Neural progenitor cell (in vitro differentiated cells): Measurements from ENCODE around the gene ARHGAP26. TPM values are rescaled to one million over a fixed set of nuclear protein-coding genes. Genes with fewer than 3 reads are reported as not detected.

Source experiments
- DNase-seq: peaks from one replicate; pipeline ENCODE4 v3.0.0-alpha.2; 2016; ENCODE audit warnings: low spot score
- H2AFZ ChIP-seq: fragments of 200-600 bp; sonication (generic); replicated peaks from 2 replicates; pipeline ENCODE4 v1.6.1; 2016; ENCODE audit warnings: antibody characterized with exemption
- H3F3A ChIP-seq: fragments of 200-600 bp; sonication (generic); 2 replicates; pipeline ENCODE4 v1.6.1; 2016; ENCODE audit warnings: antibody characterized with exemption, low read depth
- H3K27ac ChIP-seq: fragments of 200-600 bp; sonication (generic); 2 replicates; pipeline ENCODE4 v1.5.1; 2016; ENCODE audit warnings: mild to moderate bottlenecking
- H3K27me3 ChIP-seq: fragments of 200-600 bp; sonication (generic); 2 replicates; pipeline ENCODE4 v1.6.1; 2016; ENCODE audit warnings: mild to moderate bottlenecking, moderate library complexity
- H3K36me3 ChIP-seq: fragments of 200-600 bp; sonication (generic); 2 replicates; pipeline ENCODE4 v1.5.1; 2016
- H3K4me1 ChIP-seq: fragments of 200-600 bp; sonication (generic); 2 replicates; pipeline ENCODE4 v1.6.1; 2016; ENCODE audit warnings: mixed run types
- H3K4me2 ChIP-seq: fragments of 200-600 bp; sonication (generic); 2 replicates; pipeline ENCODE4 v1.6.1; 2016
- H3K4me3 ChIP-seq: fragments of 200-600 bp; sonication (generic); 2 replicates; pipeline ENCODE4 v1.5.1; 2016
- H3K79me2 ChIP-seq: fragments of 200-600 bp; sonication (generic); 2 replicates; pipeline ENCODE4 v1.6.1; 2016; ENCODE audit warnings: low read depth
- H3K9ac ChIP-seq: fragments of 200-600 bp; sonication (generic); 2 replicates; pipeline ENCODE4 v1.6.1; 2016
- H3K9me3 ChIP-seq: fragments of 200-600 bp; sonication (generic); 2 replicates; pipeline ENCODE4 v1.5.1; 2016; ENCODE audit warnings: low read depth
- H4K20me1 ChIP-seq: fragments of 200-600 bp; sonication (generic); 2 replicates; pipeline ENCODE4 v1.6.1; 2016; ENCODE audit warnings: low read depth
- H3K27ac Mint-ChIP-seq: 3 replicates; pipeline ENCODE4 v1.8.0; 2021; ENCODE audit warnings: mixed read lengths
- H3K27me3 Mint-ChIP-seq: 2 replicates; pipeline ENCODE4 v1.8.0; 2022; ENCODE audit warnings: low read depth, mild to moderate bottlenecking, inconsistent platforms, moderate library complexity, mixed read lengths; ENCODE audit not compliant: insufficient read depth
- H3K36me3 Mint-ChIP-seq: 3 replicates; pipeline ENCODE4 v1.8.0; 2021; ENCODE audit warnings: mixed read lengths
- H3K4me1 Mint-ChIP-seq: 3 replicates; pipeline ENCODE4 v1.8.0; 2021; ENCODE audit warnings: mixed read lengths
- H3K4me3 Mint-ChIP-seq: 3 replicates; pipeline ENCODE4 v1.8.0; 2021; ENCODE audit warnings: mild to moderate bottlenecking, moderate library complexity, mixed read lengths
- H3K9me3 Mint-ChIP-seq: 3 replicates; pipeline ENCODE4 v1.8.0; 2020; ENCODE audit warnings: mixed read lengths
- EZH2 ChIP-seq: fragments of 200-600 bp; sonication (generic); IDR thresholded peaks from 2 replicates; pipeline ENCODE4 v1.6.1; 2017; ENCODE audit warnings: antibody characterized with exemption, mild to moderate bottlenecking, moderate library complexity
- EZH2phosphoT487 ChIP-seq: fragments of 200-600 bp; sonication (generic); IDR thresholded peaks from 2 replicates; pipeline ENCODE4 v1.6.1; 2017; ENCODE audit warnings: antibody characterized with exemption
- total RNA-seq: library from RNA; depleted of rRNA; stranded (reverse); fragments of >200 nt; gene quantifications from 2 replicates; pipeline ENCODE4 v1.2.3, GENCODE V29; 2015; ENCODE audit warnings: low replicate concordance
- TF ChIP-seq, protein P1 (sequence below): fragments of 200-600 bp; sonication (generic); IDR thresholded peaks from 2 replicates; pipeline ENCODE4 v1.5.1; 2017; ENCODE audit warnings: antibody characterized with exemption, mild to moderate bottlenecking

The ARHGAP26 gene
- total RNA-seq, 1 donor from 2014 or later: 7.0 TPM

DNA sequence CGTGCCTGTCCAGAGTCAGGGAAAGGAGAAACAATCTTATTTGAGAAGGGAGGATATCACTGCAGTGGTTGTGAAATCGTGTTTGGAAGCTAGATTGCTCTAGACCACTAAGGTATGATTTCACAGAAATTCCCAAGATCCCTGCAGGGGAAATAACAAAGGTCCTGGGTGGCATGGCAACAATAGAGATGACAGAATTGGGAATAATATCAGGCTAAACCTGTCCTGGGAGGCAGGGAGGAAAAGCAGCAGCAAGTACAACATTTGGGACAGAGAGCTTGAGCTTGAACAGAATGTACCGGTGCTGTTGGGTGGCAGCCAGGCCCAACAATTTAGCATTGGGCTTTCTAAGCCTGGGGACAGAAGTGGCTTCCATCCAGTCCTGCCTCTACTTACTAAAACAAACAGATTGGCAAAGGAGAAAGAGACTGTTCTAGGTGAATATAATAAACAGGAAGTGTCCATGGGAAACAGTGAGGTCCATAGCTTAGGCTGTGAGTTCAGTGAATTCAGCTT is 17.0 kb upstream of the ARHGAP26 start:
- no peak overlapping the region for H3K27ac Mint-ChIP-seq
- no peak overlapping the region for H3K4me2 ChIP-seq
- H4K20me1 ChIP-seq: no peaks in the 10 kb centered on the region
- H3K4me1 Mint-ChIP-seq: peaks cover 5% of the 10 kb centered on the region
- no peak overlapping the region for H3K4me3 Mint-ChIP-seq
- no peak overlapping the region for H2AFZ ChIP-seq
- H3K27me3 Mint-ChIP-seq: peaks cover 6% of the 10 kb centered on the region
- H3K36me3 ChIP-seq: no peaks in the 10 kb centered on the region
- H3K36me3 Mint-ChIP-seq: no peaks in the 10 kb centered on the region
- H3K4me3 ChIP-seq: no peak overlapping the region
- no peaks in the 10 kb centered on the region for H3K79me2 ChIP-seq
- H3K9me3 Mint-ChIP-seq: no peaks in the 10 kb centered on the region
- TF ChIP-seq EZH2phosphoT487 (no peak), EZH2 (no peak)
- TF ChIP-seq, protein P1, sequence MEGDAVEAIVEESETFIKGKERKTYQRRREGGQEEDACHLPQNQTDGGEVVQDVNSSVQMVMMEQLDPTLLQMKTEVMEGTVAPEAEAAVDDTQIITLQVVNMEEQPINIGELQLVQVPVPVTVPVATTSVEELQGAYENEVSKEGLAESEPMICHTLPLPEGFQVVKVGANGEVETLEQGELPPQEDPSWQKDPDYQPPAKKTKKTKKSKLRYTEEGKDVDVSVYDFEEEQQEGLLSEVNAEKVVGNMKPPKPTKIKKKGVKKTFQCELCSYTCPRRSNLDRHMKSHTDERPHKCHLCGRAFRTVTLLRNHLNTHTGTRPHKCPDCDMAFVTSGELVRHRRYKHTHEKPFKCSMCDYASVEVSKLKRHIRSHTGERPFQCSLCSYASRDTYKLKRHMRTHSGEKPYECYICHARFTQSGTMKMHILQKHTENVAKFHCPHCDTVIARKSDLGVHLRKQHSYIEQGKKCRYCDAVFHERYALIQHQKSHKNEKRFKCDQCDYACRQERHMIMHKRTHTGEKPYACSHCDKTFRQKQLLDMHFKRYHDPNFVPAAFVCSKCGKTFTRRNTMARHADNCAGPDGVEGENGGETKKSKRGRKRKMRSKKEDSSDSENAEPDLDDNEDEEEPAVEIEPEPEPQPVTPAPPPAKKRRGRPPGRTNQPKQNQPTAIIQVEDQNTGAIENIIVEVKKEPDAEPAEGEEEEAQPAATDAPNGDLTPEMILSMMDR: no peak
- H3K9me3 ChIP-seq: no peaks in the 10 kb centered on the region
- H3K27ac ChIP-seq: no peak overlapping the region
- no peak overlapping the region for H3K9ac ChIP-seq
- H3F3A ChIP-seq: no peaks in the 10 kb centered on the region
- no peak for DNase-seq
- H3K27me3 ChIP-seq: no peaks in the 10 kb centered on the region
- no peaks in the 10 kb centered on the region for H3K4me1 ChIP-seq

DNA sequence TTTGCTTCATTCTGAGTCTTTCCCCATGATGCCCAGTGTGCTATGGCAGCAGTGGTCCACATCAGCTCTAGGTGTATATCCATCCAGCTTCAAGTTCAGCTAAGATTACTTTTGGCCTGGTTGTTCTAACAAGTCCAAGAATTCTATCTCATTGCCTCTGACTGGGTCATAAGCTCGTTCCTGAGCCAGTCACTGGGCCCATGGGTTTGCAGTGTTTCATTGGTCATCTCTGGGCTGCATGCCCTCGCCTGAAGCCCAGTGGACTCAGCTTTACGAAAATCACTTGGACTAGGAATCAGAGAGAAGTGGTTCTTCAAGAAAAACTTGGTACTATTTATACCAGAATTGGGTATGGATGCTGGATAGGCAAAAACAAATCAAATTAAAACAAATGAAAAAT is 16.1 kb upstream of the ARHGAP26 start:
- Histone ChIP-seq H3K27ac (no peak overlapping the region), H3K4me3 (no peak overlapping the region), H3K4me2 (no peak overlapping the region), H3K36me3 (no peaks in the 10 kb centered on the region), H3K9ac (no peak overlapping the region), H3K27me3 (no peaks in the 10 kb centered on the region), H3F3A (no peaks in the 10 kb centered on the region), H2AFZ (no peak overlapping the region), H3K79me2 (no peaks in the 10 kb centered on the region), H3K4me1 (no peaks in the 10 kb centered on the region), H4K20me1 (no peaks in the 10 kb centered on the region), H3K9me3 (no peaks in the 10 kb centered on the region)
- no peak overlapping the region for H3K27ac Mint-ChIP-seq
- peaks cover 5% of the 10 kb centered on the region for H3K27me3 Mint-ChIP-seq
- peaks cover 5% of the 10 kb centered on the region for H3K4me1 Mint-ChIP-seq
- H3K36me3 Mint-ChIP-seq: no peaks in the 10 kb centered on the region
- TF ChIP-seq EZH2phosphoT487 (no peak), EZH2 (no peak)
- TF ChIP-seq, protein P1: no peak
- no peak for DNase-seq
- H3K4me3 Mint-ChIP-seq: no peak overlapping the region
- no peaks in the 10 kb centered on the region for H3K9me3 Mint-ChIP-seq

DNA sequence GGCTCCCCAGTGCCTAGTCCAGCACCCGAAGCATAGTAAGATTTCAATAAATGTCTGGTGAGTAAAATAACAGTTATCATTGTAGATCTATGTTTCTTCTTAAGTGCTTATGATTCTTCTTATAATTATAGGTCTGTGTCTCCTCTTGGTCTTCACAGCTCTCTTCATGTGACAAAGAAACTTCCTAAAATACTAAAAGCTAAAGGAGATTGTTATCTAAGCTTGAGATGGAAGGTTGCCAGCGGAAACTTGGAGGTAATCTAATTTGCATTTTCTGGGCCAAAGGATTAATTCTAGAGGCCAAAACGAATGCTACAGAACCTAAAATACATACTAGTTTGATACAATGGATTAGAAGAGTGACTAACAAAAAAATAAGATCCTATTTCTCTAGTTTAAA is 13.6 kb upstream of the ARHGAP26 start:
- no peaks in the 10 kb centered on the region for H3K9me3 Mint-ChIP-seq
- no peak overlapping the region for H3K27ac ChIP-seq
- H3K27me3 Mint-ChIP-seq: peaks cover 5% of the 10 kb centered on the region
- TF ChIP-seq EZH2phosphoT487 (no peak), EZH2 (no peak)
- TF ChIP-seq, protein P1: no peak
- no peaks in the 10 kb centered on the region for H3K79me2 ChIP-seq
- no peaks in the 10 kb centered on the region for H3K27me3 ChIP-seq
- no peaks in the 10 kb centered on the region for H3K9me3 ChIP-seq
- H4K20me1 ChIP-seq: no peaks in the 10 kb centered on the region
- no peaks in the 10 kb centered on the region for H3K36me3 Mint-ChIP-seq
- H2AFZ ChIP-seq: no peak overlapping the region
- no peak overlapping the region for H3K4me3 Mint-ChIP-seq
- no peak overlapping the region for H3K27ac Mint-ChIP-seq
- H3K4me2 ChIP-seq: no peak overlapping the region
- no peaks in the 10 kb centered on the region for H3F3A ChIP-seq
- H3K4me1 Mint-ChIP-seq: peaks cover 5% of the 10 kb centered on the region
- DNase-seq: no peak
- H3K9ac ChIP-seq: no peak overlapping the region
- H3K36me3 ChIP-seq: no peaks in the 10 kb centered on the region
- H3K4me1 ChIP-seq: no peaks in the 10 kb centered on the region
- no peak overlapping the region for H3K4me3 ChIP-seq
